ENCODE data around the gene CDC37L1. TPM values are rescaled to one million over a fixed set of nuclear protein-coding genes. Genes with fewer than 3 reads are reported as not detected.

Gene CDC37L1
- total and polyA plus RNA-seq, 9 of the 15 experiments (the other 6 are each of a cell fraction or from before 2014, with no cell fraction given): 1.5 to 7.9 (median 6.0) TPM

- TF ChIP-seq ZNF589 (CRISPR knock-in tag; IDR thresholded peaks at IDR 0.05; ENCODE audit: low read depth) (peak; percentile 77; the same call in 1 of the 2 replicates), JUND (IDR thresholded peaks at IDR 0.05; ENCODE audit: borderline replicate concordance, low read depth, low read length) (peak; percentile 59; the same call in 1 of the 2 replicates), JUND (tag; IDR thresholded peaks at IDR 0.05; ENCODE audit: borderline replicate concordance, low read depth, low read length) (peak; percentile 41; the same call in 1 of the 3 replicates), POLR2AphosphoS2 (IDR thresholded peaks at IDR 0.05; ENCODE audit: low read length) (peak; percentile 90), GABPA (tag; conservative IDR thresholded peaks at IDR 0.05; ENCODE audit: low read depth) (peak; percentile 96), ETV6 (IDR thresholded peaks at IDR 0.05; ENCODE audit: borderline replicate concordance in 1 of 2, low read depth in 2 of 2, low read length in 1 of 2) (no peak), ETV6 (CRISPR knock-in tag; IDR thresholded peaks at IDR 0.05; ENCODE audit: borderline replicate concordance) (no peak), PML (IDR thresholded peaks at IDR 0.05; ENCODE audit: low read length) (peak; percentile 75), NBN (IDR thresholded peaks at IDR 0.05; ENCODE audit: low read depth) (peak; percentile 60; the same call in 1 of the 2 replicates), MLLT1 (IDR thresholded peaks at IDR 0.05) (no peak), EP400 (IDR thresholded peaks at IDR 0.05) (peak; percentile 73), CTBP1 (IDR thresholded peaks at IDR 0.05; ENCODE audit: borderline replicate concordance) (peak; percentile 64), FIP1L1 (IDR thresholded peaks at IDR 0.05; ENCODE audit: low read depth, low read length, poor library complexity, severe bottlenecking) (peak; percentile 39), E2F5 (CRISPR knock-in tag; IDR thresholded peaks at IDR 0.05) (0 out of 2 replicates have a peak, but pooled peaks have one; percentile 36), SP1 (CRISPR knock-in tag; IDR thresholded peaks at IDR 0.05) (peak; percentile 71), RNF219 (CRISPR knock-in tag; IDR thresholded peaks at IDR 0.05) (no peak), CBX5 (IDR thresholded peaks at IDR 0.05; ENCODE audit: borderline replicate concordance, low read depth) (no peak), MCM5 (IDR thresholded peaks at IDR 0.05; ENCODE audit: low read depth) (no peak), ETV1 (tag; conservative IDR thresholded peaks at IDR 0.05; ENCODE audit: low read depth) (peak; percentile 65), RBFOX2 (IDR thresholded peaks at IDR 0.05; ENCODE audit: low read depth, low read length) (peak; percentile 97)
Observed at GRCh38 chr9:4679268-4680172, at the start of gene CDC37L1 (continued).
